ENCODE results near the gene SLC4A4.

The SLC4A4 gene

GRCh38 chr4:71444395-71444794 lies 105.6 kb downstream of the SLC4A4 start:
- TF ChIP-seq TCF12 (IDR thresholded peaks at IDR 0.05; ENCODE audit: low read depth) (no peak), EGR1 (IDR thresholded peaks at IDR 0.05) (no peak)

GRCh38 chr4:71445811-71446210 lies 107.0 kb downstream of the SLC4A4 start:
- TF ChIP-seq ZBTB7A (IDR thresholded peaks at IDR 0.05; ENCODE audit: low read depth), result no peak
- no peak for TF ChIP-seq MAX (IDR thresholded peaks at IDR 0.05)
- no peak for TF ChIP-seq EGR1 (IDR thresholded peaks at IDR 0.05)
- TF ChIP-seq TAF1 (IDR thresholded peaks at IDR 0.05; ENCODE audit: low read depth), result no peak
- no peak for TF ChIP-seq USF1 (IDR thresholded peaks at IDR 0.05)
- TF ChIP-seq CREB1 (IDR thresholded peaks at IDR 0.05; ENCODE audit: low read depth), result no peak
- no peak for TF ChIP-seq CEBPB (IDR thresholded peaks at IDR 0.05)
- TF ChIP-seq FOXM1 (IDR thresholded peaks at IDR 0.05; ENCODE audit: borderline replicate concordance, low read depth), result no peak
- no peak for TF ChIP-seq EP300 (IDR thresholded peaks at IDR 0.05; ENCODE audit: borderline replicate concordance)
- TF ChIP-seq YY1 (IDR thresholded peaks at IDR 0.05; ENCODE audit: low read depth), result no peak
- no peak for TF ChIP-seq REST (IDR thresholded peaks at IDR 0.05; ENCODE audit: low read depth)
- TF ChIP-seq NFIC (IDR thresholded peaks at IDR 0.05), result no peak
- TF ChIP-seq RAD21 (IDR thresholded peaks at IDR 0.05; ENCODE audit: low read depth), result no peak
- TF ChIP-seq TEAD4 (IDR thresholded peaks at IDR 0.05), result no peak
- no peak for TF ChIP-seq TCF12 (IDR thresholded peaks at IDR 0.05; ENCODE audit: low read depth)

GRCh38 chr4:71446479-71447081 lies 107.8 kb downstream of the SLC4A4 start:
- TF ChIP-seq CEBPB (IDR thresholded peaks at IDR 0.05) (no peak), USF1 (IDR thresholded peaks at IDR 0.05) (no peak), NFIC (IDR thresholded peaks at IDR 0.05) (no peak), REST (IDR thresholded peaks at IDR 0.05; ENCODE audit: low read depth) (no peak), MAX (IDR thresholded peaks at IDR 0.05) (no peak), TCF12 (IDR thresholded peaks at IDR 0.05; ENCODE audit: low read depth) (no peak), YY1 (IDR thresholded peaks at IDR 0.05; ENCODE audit: low read depth) (no peak), CREB1 (IDR thresholded peaks at IDR 0.05; ENCODE audit: low read depth) (no peak), TEAD4 (IDR thresholded peaks at IDR 0.05) (no peak)

- TF ChIP-seq YY1 (IDR thresholded peaks at IDR 0.05; ENCODE audit: low read depth) (no peak), EP300 (IDR thresholded peaks at IDR 0.05; ENCODE audit: borderline replicate concordance) (no peak), CEBPB (IDR thresholded peaks at IDR 0.05) (no peak), USF1 (IDR thresholded peaks at IDR 0.05) (no peak), TCF12 (IDR thresholded peaks at IDR 0.05; ENCODE audit: low read depth) (no peak), FOXM1 (IDR thresholded peaks at IDR 0.05; ENCODE audit: borderline replicate concordance, low read depth) (no peak), RAD21 (IDR thresholded peaks at IDR 0.05; ENCODE audit: low read depth) (no peak), REST (IDR thresholded peaks at IDR 0.05; ENCODE audit: low read depth) (no peak), TAF1 (IDR thresholded peaks at IDR 0.05; ENCODE audit: low read depth) (no peak), EGR1 (IDR thresholded peaks at IDR 0.05) (no peak), ZBTB7A (IDR thresholded peaks at IDR 0.05; ENCODE audit: low read depth) (no peak), TEAD4 (IDR thresholded peaks at IDR 0.05) (no peak)
Observed at GRCh38 chr4:71449040-71449439, 110.2 kb downstream of the SLC4A4 start.
